GM18867 (cell line): ENCODE measurements around the gene MAPK8IP2.
"Not testable (repeated sequence)": the region's sequence is repeated elsewhere in the genome, so short reads cannot be mapped to it uniquely, and the experiment has no call there.

Source experiments
- ATAC-seq: cut with Tn5 transposase; IDR thresholded peaks from one replicate; pipeline ENCODE4 v1.9.1; 2021; ENCODE audit warnings: mild to moderate bottlenecking, moderate library complexity; ENCODE audit not compliant: unreplicated experiment

The MAPK8IP2 gene

DNA sequence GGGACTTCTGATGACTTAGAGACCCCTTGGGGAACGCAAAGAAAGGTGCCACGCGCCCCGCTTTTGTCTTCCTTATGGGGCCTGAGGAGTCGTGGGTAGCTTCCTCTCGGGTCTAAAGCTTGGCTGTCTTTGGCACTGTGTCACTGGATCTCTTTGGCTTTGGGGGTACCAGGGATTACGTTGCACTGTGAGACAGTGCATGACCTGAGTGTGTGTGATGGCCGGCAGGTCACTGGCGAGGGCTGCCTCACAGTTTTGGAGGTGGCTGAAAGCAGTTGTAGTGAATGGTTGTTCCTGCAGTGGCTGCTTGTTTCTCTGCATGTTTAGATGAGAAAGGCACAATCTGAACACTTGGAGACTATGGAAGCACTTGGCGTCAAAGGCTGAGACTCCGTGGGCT lies 33.2 kb downstream of the MAPK8IP2 start:
- no peak for ATAC-seq

- no peak for ATAC-seq
Observed at GRCh38 chr22:50635591-50635990, 35.0 kb downstream of the MAPK8IP2 start.

GRCh38 chr22:50640296-50640695 lies 39.7 kb downstream of the MAPK8IP2 start:
- ATAC-seq = not testable (repeated sequence)

- no peak for ATAC-seq
Observed at GRCh38 chr22:50640857-50641647, 40.5 kb downstream of the MAPK8IP2 start.

GRCh38 chr22:50641696-50642607 lies 41.4 kb downstream of the MAPK8IP2 start:
- ATAC-seq = no peak

DNA sequence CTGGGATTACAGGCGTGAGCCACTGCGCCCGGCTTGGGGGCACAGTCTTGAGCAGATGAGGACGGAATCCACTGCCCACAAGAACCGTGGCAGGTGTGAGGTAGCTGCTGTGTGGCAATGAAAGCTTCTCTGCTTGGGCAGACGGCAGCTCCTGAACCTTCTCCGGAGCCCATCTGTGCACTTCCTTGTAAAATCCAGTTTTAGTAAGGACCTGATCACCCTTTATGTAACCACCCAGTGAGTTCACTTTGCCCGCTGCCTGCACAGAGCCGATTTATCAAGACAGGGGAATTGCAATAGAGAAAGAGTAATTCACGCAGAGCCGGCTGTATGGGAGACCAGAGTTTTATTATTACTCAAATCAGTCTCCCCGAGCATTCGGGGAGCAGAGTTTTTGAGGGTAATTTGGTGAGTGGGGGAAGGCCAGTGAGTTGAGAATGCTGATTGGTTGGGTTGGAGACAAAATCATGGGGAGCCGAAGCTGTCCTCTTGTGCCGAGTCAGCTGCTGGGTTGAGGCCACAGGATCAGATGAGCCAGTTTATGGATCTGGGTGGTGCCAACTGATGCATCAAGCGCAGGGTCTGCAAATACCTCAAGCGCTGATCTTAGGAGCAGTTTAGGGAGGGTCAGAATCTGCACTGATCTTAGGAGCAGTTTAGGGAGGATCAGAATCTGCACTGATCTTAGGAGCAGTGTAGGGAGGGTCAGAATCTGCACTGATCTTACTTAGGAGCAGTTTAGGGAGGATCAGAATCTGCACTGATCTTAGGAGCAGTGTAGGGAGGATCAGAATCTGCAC lies 42.6 kb downstream of the MAPK8IP2 start:
- ATAC-seq = not testable (repeated sequence)

- ATAC-seq = not testable (repeated sequence)
Observed at GRCh38 chr22:50643821-50644101, 43.2 kb downstream of the MAPK8IP2 start.

DNA sequence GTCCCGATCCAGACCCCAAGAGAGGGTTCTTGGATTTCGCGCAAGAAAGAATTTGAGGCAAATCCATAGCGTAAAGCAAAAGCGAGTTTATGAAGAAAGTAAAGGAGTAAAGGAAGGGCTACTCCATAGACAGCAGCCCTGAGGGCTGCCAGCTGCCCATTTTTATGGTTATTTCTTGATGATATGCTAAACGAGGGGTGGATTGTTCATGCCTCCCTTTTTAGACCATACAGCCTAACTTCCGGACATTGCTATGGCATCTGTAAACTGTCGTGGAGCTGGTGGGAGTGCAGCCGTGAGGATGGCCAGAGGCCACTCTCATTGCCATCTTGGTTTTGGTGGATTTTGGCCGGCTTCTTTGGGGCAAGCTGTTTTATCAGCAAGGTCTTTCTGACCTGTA lies 52.7 kb downstream of the MAPK8IP2 start:
- ATAC-seq = no peak

DNA sequence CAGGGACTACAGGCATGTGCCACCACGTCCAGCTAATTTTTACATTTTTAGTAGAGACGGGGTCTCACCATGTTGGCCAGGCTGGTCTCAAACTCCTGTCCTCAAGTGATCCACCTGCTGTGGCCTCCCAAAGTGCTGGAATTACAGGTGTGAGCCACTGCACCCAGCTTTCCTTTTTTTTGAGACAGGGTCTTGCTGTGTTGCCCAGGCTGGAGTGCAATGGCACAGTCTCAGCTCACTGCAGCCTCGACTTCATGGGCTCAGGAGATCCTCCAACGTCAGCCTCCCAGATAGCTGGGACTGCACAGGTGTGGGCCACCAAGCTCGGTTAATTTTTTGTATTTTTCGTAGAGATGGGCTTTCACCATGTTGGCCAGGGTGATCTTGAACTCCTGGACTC lies 54.1 kb downstream of the MAPK8IP2 start:
- not testable (repeated sequence) for ATAC-seq

GRCh38 chr22:50656122-50657070 lies 55.8 kb downstream of the MAPK8IP2 start:
- no peak for ATAC-seq

DNA sequence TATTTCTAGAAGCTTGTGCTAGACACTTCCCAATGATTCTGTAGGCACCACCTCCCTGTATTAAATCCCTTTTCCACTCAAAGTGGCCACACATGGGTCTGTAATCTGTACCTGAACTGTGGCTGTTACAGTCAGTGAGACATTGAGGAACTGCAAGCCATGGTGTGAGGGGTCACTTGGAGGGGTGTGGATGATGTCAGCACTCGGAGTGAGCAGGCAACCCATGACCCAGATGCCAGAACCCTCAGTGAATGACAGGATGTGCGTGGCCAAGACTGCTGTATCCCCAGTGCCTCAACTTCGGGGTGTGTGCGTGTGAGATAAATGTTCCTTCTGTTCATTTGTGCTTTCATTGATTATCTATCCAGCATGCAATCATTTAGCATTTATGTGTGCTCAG lies 57.3 kb downstream of the MAPK8IP2 start:
- ATAC-seq = no peak

GRCh38 chr22:50659711-50660110 lies 59.1 kb downstream of the MAPK8IP2 start:
- ATAC-seq = not testable (repeated sequence)

DNA sequence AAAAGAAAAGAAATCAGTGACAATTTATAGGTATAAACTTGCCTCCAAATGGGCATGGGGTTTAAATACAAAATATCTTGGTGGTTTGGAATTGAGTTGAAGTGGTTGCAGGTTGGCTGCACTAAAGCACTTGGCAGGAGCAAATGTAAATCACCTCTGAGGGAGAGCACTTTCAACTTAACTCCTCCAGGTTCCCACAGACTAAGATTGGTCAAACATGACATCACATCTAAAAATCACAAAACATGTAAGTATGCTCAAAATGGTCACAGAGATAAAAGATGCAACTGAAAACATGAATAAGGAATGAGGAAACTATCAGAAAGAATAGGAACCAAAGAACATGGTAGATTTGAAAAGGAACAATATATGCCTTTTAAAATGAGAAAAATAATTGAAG lies 59.7 kb downstream of the MAPK8IP2 start:
- ATAC-seq = no peak
